ENCODE results near the gene AATF.

The AATF gene

GRCh38 chr17:36993227-36993626 lies 44.5 kb downstream of the AATF start:
- in situ Hi-C loops (cut with MboI; ENCODE audit: low pct_unique_long_range_greater_than_20kb, low sequenced_read_pairs, unreplicated experiment) = no loop called here
- no peak for DNase-seq (ENCODE audit: low spot score)
- TF ChIP-seq, protein P1, sequence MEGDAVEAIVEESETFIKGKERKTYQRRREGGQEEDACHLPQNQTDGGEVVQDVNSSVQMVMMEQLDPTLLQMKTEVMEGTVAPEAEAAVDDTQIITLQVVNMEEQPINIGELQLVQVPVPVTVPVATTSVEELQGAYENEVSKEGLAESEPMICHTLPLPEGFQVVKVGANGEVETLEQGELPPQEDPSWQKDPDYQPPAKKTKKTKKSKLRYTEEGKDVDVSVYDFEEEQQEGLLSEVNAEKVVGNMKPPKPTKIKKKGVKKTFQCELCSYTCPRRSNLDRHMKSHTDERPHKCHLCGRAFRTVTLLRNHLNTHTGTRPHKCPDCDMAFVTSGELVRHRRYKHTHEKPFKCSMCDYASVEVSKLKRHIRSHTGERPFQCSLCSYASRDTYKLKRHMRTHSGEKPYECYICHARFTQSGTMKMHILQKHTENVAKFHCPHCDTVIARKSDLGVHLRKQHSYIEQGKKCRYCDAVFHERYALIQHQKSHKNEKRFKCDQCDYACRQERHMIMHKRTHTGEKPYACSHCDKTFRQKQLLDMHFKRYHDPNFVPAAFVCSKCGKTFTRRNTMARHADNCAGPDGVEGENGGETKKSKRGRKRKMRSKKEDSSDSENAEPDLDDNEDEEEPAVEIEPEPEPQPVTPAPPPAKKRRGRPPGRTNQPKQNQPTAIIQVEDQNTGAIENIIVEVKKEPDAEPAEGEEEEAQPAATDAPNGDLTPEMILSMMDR (IDR thresholded peaks at IDR 0.05; ENCODE audit: extremely low read depth, insufficient read depth, missing control alignments) = no peak

GRCh38 chr17:36994438-36994837 lies 45.7 kb downstream of the AATF start:
- TF ChIP-seq, protein P1 (IDR thresholded peaks at IDR 0.05; ENCODE audit: extremely low read depth, insufficient read depth, missing control alignments) = no peak
- in situ Hi-C loops (cut with MboI; ENCODE audit: low pct_unique_long_range_greater_than_20kb, low sequenced_read_pairs, unreplicated experiment) = no loop called here

GRCh38 chr17:36999471-36999870 lies 50.7 kb downstream of the AATF start:
- DNase-seq (ENCODE audit: low spot score) = no peak
- TF ChIP-seq, protein P1 (IDR thresholded peaks at IDR 0.05; ENCODE audit: extremely low read depth, insufficient read depth, missing control alignments) = no peak
- in situ Hi-C loops (cut with MboI; ENCODE audit: low pct_unique_long_range_greater_than_20kb, low sequenced_read_pairs, unreplicated experiment) = no loop called here

More at GRCh38 chr17:36994438-36994837, 45.7 kb downstream of the AATF start:
- DNase-seq (ENCODE audit: low spot score) = no peak

- in situ Hi-C loops (cut with MboI; ENCODE audit: low pct_unique_long_range_greater_than_20kb, low sequenced_read_pairs, unreplicated experiment) = no loop called here
- no peak for DNase-seq (ENCODE audit: low spot score)
- TF ChIP-seq, protein P1 (IDR thresholded peaks at IDR 0.05; ENCODE audit: extremely low read depth, insufficient read depth, missing control alignments) = no peak
These were observed 68.0 kb downstream of the AATF start for GRCh38 chr17:37016780-37017179.

DNA sequence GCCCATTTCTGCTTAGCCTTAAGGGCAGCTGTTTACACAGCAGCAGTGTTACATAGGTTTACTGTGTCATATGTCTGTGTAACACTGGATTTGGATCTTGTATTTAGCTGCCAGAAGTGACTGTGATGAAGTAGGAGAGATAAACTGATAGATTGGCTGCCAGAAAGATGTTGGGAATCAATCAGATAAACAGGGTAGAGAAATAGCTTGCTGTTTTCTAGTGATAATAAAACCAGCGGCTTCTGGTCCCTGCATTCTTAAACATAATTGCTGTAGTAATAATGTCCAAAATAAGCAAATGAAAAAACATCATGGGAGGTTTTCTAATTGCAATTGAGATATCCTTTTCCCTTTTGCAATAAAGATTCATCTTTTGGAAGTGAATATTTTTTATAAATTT lies 68.7 kb downstream of the AATF start:
- TF ChIP-seq, protein P1 (IDR thresholded peaks at IDR 0.05; ENCODE audit: extremely low read depth, insufficient read depth, missing control alignments) = no peak
- no peak for DNase-seq (ENCODE audit: low spot score)
- in situ Hi-C loops (cut with MboI; ENCODE audit: low pct_unique_long_range_greater_than_20kb, low sequenced_read_pairs, unreplicated experiment) = no loop called here

- in situ Hi-C loops (cut with MboI; ENCODE audit: low pct_unique_long_range_greater_than_20kb, low sequenced_read_pairs, unreplicated experiment) = no loop called here
- TF ChIP-seq, protein P1 (IDR thresholded peaks at IDR 0.05; ENCODE audit: extremely low read depth, insufficient read depth, missing control alignments) = no peak
- no peak for DNase-seq (ENCODE audit: low spot score)
These were observed 70.5 kb downstream of the AATF start for GRCh38 chr17:37019117-37019740.

Measured in GM13977 (cell line).